ENCODE measurements around the gene EMC7. TPM values are rescaled to one million over a fixed set of nuclear protein-coding genes. Genes with fewer than 3 reads are reported as not detected.

Gene EMC7
- total RNA-seq, 1 donor, result 40.5 TPM

GRCh38 chr15:34039790-34040113 is 61.9 kb downstream of the EMC7 start:
- no peak overlapping the region for H3K27ac ChIP-seq (ENCODE audit: low read depth, low read length)

GRCh38 chr15:34038871-34039789 is 62.5 kb downstream of the EMC7 start, which contains the start of gene AVEN:
Gene AVEN, minus strand, starts transcription at chr15:34039204. Its CDS starts 158 bp downstream, at chr15:34039046.
- TF ChIP-seq, protein P1, sequence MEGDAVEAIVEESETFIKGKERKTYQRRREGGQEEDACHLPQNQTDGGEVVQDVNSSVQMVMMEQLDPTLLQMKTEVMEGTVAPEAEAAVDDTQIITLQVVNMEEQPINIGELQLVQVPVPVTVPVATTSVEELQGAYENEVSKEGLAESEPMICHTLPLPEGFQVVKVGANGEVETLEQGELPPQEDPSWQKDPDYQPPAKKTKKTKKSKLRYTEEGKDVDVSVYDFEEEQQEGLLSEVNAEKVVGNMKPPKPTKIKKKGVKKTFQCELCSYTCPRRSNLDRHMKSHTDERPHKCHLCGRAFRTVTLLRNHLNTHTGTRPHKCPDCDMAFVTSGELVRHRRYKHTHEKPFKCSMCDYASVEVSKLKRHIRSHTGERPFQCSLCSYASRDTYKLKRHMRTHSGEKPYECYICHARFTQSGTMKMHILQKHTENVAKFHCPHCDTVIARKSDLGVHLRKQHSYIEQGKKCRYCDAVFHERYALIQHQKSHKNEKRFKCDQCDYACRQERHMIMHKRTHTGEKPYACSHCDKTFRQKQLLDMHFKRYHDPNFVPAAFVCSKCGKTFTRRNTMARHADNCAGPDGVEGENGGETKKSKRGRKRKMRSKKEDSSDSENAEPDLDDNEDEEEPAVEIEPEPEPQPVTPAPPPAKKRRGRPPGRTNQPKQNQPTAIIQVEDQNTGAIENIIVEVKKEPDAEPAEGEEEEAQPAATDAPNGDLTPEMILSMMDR (IDR thresholded peaks at IDR 0.05; ENCODE audit: extremely low read depth, low read depth, low read length), result no peak
- peak within 1 kb of the TSS; percentile 90 for H3K4me2 ChIP-seq (ENCODE audit: insufficient read depth, low read length)
- H3K36me3 ChIP-seq (ENCODE audit: insufficient read depth, low read length), result no peaks in the 10 kb centered on the region
- H3K27ac ChIP-seq (ENCODE audit: low read depth, low read length), result peak within 1 kb of the TSS; percentile 88
- H2AFZ ChIP-seq (ENCODE audit: low read length), result peak within 1 kb of the TSS; percentile 95
- H3K4me3 ChIP-seq (ENCODE audit: insufficient read depth, low read length), result peak within 1 kb of the TSS; percentile 97
- peaks cover 32% of the 10 kb centered on the region for H3K79me2 ChIP-seq (ENCODE audit: insufficient read depth, low read length)
- H4K20me1 ChIP-seq (ENCODE audit: insufficient read depth, low read length), result no peaks in the 10 kb centered on the region
- H3K27me3 ChIP-seq (ENCODE audit: insufficient read depth, low read length), result no peaks in the 10 kb centered on the region
- H3K4me1 ChIP-seq (ENCODE audit: insufficient read depth, low read length), result peaks cover 19% of the 10 kb centered on the region
- H3K9me3 ChIP-seq (ENCODE audit: low read depth, low read length), result no peaks in the 10 kb centered on the region
- peak; percentile 90 for DNase-seq (ENCODE audit: insufficient read length, low spot score, missing footprints)

More at GRCh38 chr15:34039790-34040113, 61.9 kb downstream of the EMC7 start:
- DNase-seq (ENCODE audit: insufficient read length, low spot score, missing footprints), result peak; percentile 8
- Histone ChIP-seq H4K20me1 (ENCODE audit: insufficient read depth, low read length) (no peaks in the 10 kb centered on the region), H3K4me1 (ENCODE audit: insufficient read depth, low read length) (peaks cover 20% of the 10 kb centered on the region), H3K4me2 (ENCODE audit: insufficient read depth, low read length) (peak overlapping the region; percentile 89), H3K4me3 (ENCODE audit: insufficient read depth, low read length) (peak overlapping the region; percentile 97), H3K27me3 (ENCODE audit: insufficient read depth, low read length) (no peaks in the 10 kb centered on the region), H3K79me2 (ENCODE audit: insufficient read depth, low read length) (peaks cover 29% of the 10 kb centered on the region), H3K36me3 (ENCODE audit: insufficient read depth, low read length) (no peaks in the 10 kb centered on the region), H2AFZ (ENCODE audit: low read length) (peak overlapping the region; percentile 63), H3K9me3 (ENCODE audit: low read depth, low read length) (no peaks in the 10 kb centered on the region)
- TF ChIP-seq, protein P1 (IDR thresholded peaks at IDR 0.05; ENCODE audit: extremely low read depth, low read depth, low read length), result no peak

DNA sequence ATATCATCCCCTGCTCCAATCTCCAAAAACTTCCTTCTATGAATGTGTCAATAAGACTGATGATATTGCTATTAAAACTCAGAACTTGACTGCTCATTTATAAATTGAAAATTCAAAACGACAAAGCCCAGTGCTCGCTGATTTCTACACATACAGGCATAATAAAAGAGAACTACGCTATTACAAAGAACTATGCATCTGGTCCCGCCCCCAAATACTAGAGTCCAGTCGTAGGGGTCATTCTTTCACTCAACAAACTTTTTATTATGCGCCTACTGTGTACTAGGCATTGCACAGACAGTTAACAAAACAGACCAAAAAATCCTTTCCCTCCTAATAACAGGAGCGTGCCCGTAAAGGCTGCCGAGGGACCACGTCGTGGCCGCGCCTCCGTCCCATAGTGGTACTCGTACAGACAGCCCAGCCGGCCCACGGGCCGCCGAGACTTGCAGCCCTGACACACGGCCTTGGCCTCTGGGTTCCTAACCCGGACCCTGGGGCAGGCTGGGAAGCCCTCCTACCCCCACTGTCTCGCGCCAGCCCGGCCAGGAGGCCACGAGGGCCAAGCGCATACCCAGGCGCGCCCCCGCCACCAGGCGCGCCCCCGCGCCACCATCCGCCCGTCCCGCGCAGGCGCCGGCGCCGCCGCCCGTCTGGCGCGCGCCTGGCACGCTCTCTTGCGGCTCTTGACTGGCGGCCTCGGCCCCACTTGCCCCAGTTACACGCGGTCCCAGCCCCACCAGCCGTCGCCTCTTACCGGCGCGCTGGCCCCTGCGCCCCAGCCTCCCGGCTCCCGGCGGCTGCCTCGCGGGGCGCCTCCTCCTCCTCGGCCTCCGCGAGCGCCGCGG is 63.4 kb downstream of the EMC7 start:
- no peaks in the 10 kb centered on the region for H4K20me1 ChIP-seq (ENCODE audit: insufficient read depth, low read length)
- no peaks in the 10 kb centered on the region for H3K36me3 ChIP-seq (ENCODE audit: insufficient read depth, low read length)
- no peaks in the 10 kb centered on the region for H3K9me3 ChIP-seq (ENCODE audit: low read depth, low read length)
- peaks cover 10% of the 10 kb centered on the region for H3K4me1 ChIP-seq (ENCODE audit: insufficient read depth, low read length)
- DNase-seq (ENCODE audit: insufficient read length, low spot score, missing footprints), result peak; percentile 93
- peak overlapping the region; percentile 95 for H2AFZ ChIP-seq (ENCODE audit: low read length)
- no peaks in the 10 kb centered on the region for H3K27me3 ChIP-seq (ENCODE audit: insufficient read depth, low read length)
- TF ChIP-seq, protein P1 (IDR thresholded peaks at IDR 0.05; ENCODE audit: extremely low read depth, low read depth, low read length), result no peak
- peak overlapping the region; percentile 97 for H3K4me3 ChIP-seq (ENCODE audit: insufficient read depth, low read length)
- H3K4me2 ChIP-seq (ENCODE audit: insufficient read depth, low read length), result peak overlapping the region; percentile 90
- H3K27ac ChIP-seq (ENCODE audit: low read depth, low read length), result peak overlapping the region; percentile 88
- peaks cover 34% of the 10 kb centered on the region for H3K79me2 ChIP-seq (ENCODE audit: insufficient read depth, low read length)

Other genes with a start within 250 kb of the EMC7 start
- under 0.01 TPM in 2 replicates for gene CHRM5, start 133.4 kb downstream of the EMC7 start, total RNA-seq
- gene AVEN, start 62.7 kb downstream of the EMC7 start, total RNA-seq, result 34.7 and 37.4 TPM in 2 replicates
- gene PGBD4, start 221 bp upstream of the EMC7 start, total RNA-seq, result 1.8 and 2.1 TPM in 2 replicates
- gene KATNBL1, start 108.2 kb upstream of the EMC7 start, total RNA-seq, result 37.3 and 49.2 TPM in 2 replicates
- gene EMC4, start 123.2 kb upstream of the EMC7 start, total RNA-seq, result 135 and 136 TPM in 2 replicates
- 39.2 and 40.9 TPM in 2 replicates for gene SLC12A6, start 235.9 kb upstream of the EMC7 start, total RNA-seq
- 193 and 216 TPM in 2 replicates for gene NOP10, start 241.3 kb upstream of the EMC7 start, total RNA-seq
- gene NUTM1, start 241.5 kb upstream of the EMC7 start, total RNA-seq, result under 0.01 TPM in 1 of 2 replicates, not detected in the other